HCT116 (cell line): ENCODE results near the gene CRHR1. TPM values are rescaled to one million over a fixed set of nuclear protein-coding genes. Genes with fewer than 3 reads are reported as not detected.

ENCODE experiments used
- ATAC-seq: fragments of 200-7000 bp; cut with Tn5 transposase; 2 replicates; pipeline ENCODE4 v1.9.1; 2020; ENCODE audit warnings: mild to moderate bottlenecking, moderate library complexity
- BruUV-seq: library from RNA; stranded (reverse); fragments of 400-500 nt; replicated peaks from 2 replicates; lab custom pipeline; 2021; lab: Mats Ljungman, UMichigan
- CTCF ChIA-PET: fragments of 300-600 bp; sonication (Branson Sonifier 250); formaldehyde crosslinking; loops from one replicate; lab custom pipeline; 2021; ENCODE audit warnings: antibody characterized with exemption; lab: Charles Lee
- POLR2A ChIA-PET: fragments of 300-600, 350-600 bp; sonication (Branson Sonifier 250); formaldehyde crosslinking; loops from one replicate; lab custom pipeline; 2021; ENCODE audit warnings: antibody characterized with exemption; lab: Charles Lee
- RAD21 ChIA-PET, 2 experiments: fragments of 300-600 bp; sonication (Branson Sonifier 250); formaldehyde crosslinking; loops; one replicate each; lab custom pipeline; 2023; ENCODE audit warnings: low total read pairs in 2 of 2; ENCODE audit not compliant: uncharacterized antibody in 2 of 2, unreplicated experiment in 2 of 2, low non-redundant PET in 1 of 2; lab: Charles Lee
- DNase-seq: peaks from one replicate; pipeline ENCODE4 v3.0.0-alpha.2; 2010; ENCODE audit warnings: low read depth, low spot score
- H2AFZ ChIP-seq: fragments of 200-600 bp; shearing (Covaris generic), sonication (generic); 2 replicates; pipeline ENCODE4 v1.6.1; 2017; ENCODE audit warnings: low read depth, mixed run types, mixed read lengths, antibody characterized with exemption, low read length; ENCODE audit not compliant: poor library complexity, severe bottlenecking
- H3K27ac ChIP-seq: 2 replicates; pipeline ENCODE4 v1.5.1; 2012; ENCODE audit warnings: low read depth, low read length
- H3K27me3 ChIP-seq: fragments of 200-600 bp; sonication (generic); 2 replicates; pipeline ENCODE4 v1.6.1; 2016; ENCODE audit warnings: mixed run types, low read length, mixed read lengths; ENCODE audit not compliant: insufficient read depth
- H3K36me3 ChIP-seq, 2 experiments: fragments of 200-500 bp in 1 of 2; fragments of 200-600 bp in 1 of 2; sonication (Bioruptor generic) in 1 of 2; sonication (generic) in 1 of 2; 2 replicates each; pipeline versions ENCODE4 v1.5.1 to v1.6.1; 2014 to 2016; ENCODE audit warnings: low read length in 2 of 2, inconsistent platforms in 1 of 2, mixed read lengths in 1 of 2, mixed run types in 1 of 2; ENCODE audit not compliant: insufficient read depth in 2 of 2, control insufficient read depth in 1 of 2
- H3K4me1 ChIP-seq, 2 experiments: fragments of 200-600 bp in 1 of 2; sonication (generic) in 1 of 2; 2 replicates each; pipeline versions ENCODE4 v1.5.1 to v1.6.1; 2012 to 2017; ENCODE audit warnings: low read length in 2 of 2, inconsistent platforms in 1 of 2, mild to moderate bottlenecking in 1 of 2, mixed read lengths in 1 of 2, mixed run types in 1 of 2, moderate library complexity in 1 of 2; ENCODE audit not compliant: insufficient read depth in 2 of 2, control insufficient read depth in 1 of 2
- H3K4me2 ChIP-seq: fragments of 200-600 bp; sonication (generic); 2 replicates; pipeline ENCODE4 v1.6.1; 2017; ENCODE audit warnings: mixed run types, low read length, mixed read lengths
- H3K4me3 ChIP-seq, 2 experiments: fragments of 200-600 bp in 1 of 2; sonication (generic) in 1 of 2; replicated peaks in 1 of 2; 2 replicates each; pipeline ENCODE4 v1.5.1; 2011 to 2016; ENCODE audit warnings: low read length in 2 of 2, control low read depth in 1 of 2, low read depth in 1 of 2, mild to moderate bottlenecking in 1 of 2, mixed read lengths in 1 of 2, mixed run types in 1 of 2
- H3K79me2 ChIP-seq: fragments of 200-600 bp; sonication (generic); 2 replicates; pipeline ENCODE4 v1.6.1; 2017; ENCODE audit warnings: mild to moderate bottlenecking, mixed run types, low read length, moderate library complexity, mixed read lengths; ENCODE audit not compliant: insufficient read depth
- H3K9ac ChIP-seq: fragments of 200-600 bp; sonication (generic); 2 replicates; pipeline ENCODE4 v1.6.1; 2016; ENCODE audit warnings: low read length, mixed read lengths
- H3K9me2 ChIP-seq: fragments of 200-600 bp; sonication (generic), shearing (Covaris generic); 2 replicates; pipeline ENCODE4 v1.6.1; 2017; ENCODE audit warnings: mixed run types, mild to moderate bottlenecking, moderate library complexity; ENCODE audit not compliant: insufficient read depth
- H3K9me3 ChIP-seq, 2 experiments: fragments of 200-500 bp in 1 of 2; fragments of 200-600 bp in 1 of 2; sonication (Bioruptor generic) in 1 of 2; sonication (generic) in 1 of 2; 2 replicates each; pipeline ENCODE4 v1.6.1; 2014 to 2017; ENCODE audit warnings: low read length in 2 of 2, mixed read lengths in 2 of 2, inconsistent platforms in 1 of 2, low read depth in 1 of 2, mild to moderate bottlenecking in 1 of 2, mixed run types in 1 of 2, moderate library complexity in 1 of 2; ENCODE audit not compliant: control insufficient read depth in 1 of 2, insufficient read depth in 1 of 2
- H4K20me1 ChIP-seq: fragments of 200-600 bp; sonication (generic), shearing (Covaris generic); 2 replicates; pipeline ENCODE4 v1.6.1; 2017; ENCODE audit warnings: mixed run types, mild to moderate bottlenecking, moderate library complexity; ENCODE audit not compliant: insufficient read depth
- ELF1 ChIP-seq: IDR thresholded peaks from 2 replicates; pipeline ENCODE4 v1.6.1; 2012; ENCODE audit warnings: low read depth, borderline replicate concordance
- EZH2 ChIP-seq: fragments of 200-600 bp; sonication (generic); IDR thresholded peaks from 2 replicates; pipeline ENCODE4 v1.6.1; 2017; ENCODE audit warnings: antibody characterized with exemption, mixed run types
- MAX ChIP-seq: IDR thresholded peaks from 2 replicates; pipeline ENCODE4 v1.6.1; 2012
- RAD21 ChIP-seq: IDR thresholded peaks from 2 replicates; pipeline ENCODE4 v1.6.1; 2012; ENCODE audit warnings: low read depth, mild to moderate bottlenecking
- SIN3A ChIP-seq: IDR thresholded peaks from 2 replicates; pipeline ENCODE4 v1.6.1; 2012; ENCODE audit warnings: low read depth
- SP1 ChIP-seq: IDR thresholded peaks from 2 replicates; pipeline ENCODE4 v1.6.1; 2012; ENCODE audit warnings: low read depth
- YY1 ChIP-seq: IDR thresholded peaks from 2 replicates; pipeline ENCODE4 v1.6.1; 2011; ENCODE audit warnings: low read length, low read depth, moderate library complexity, mild to moderate bottlenecking; ENCODE audit not compliant: insufficient replicate concordance; ENCODE audit errors: extremely low read depth
- intact Hi-C: fragments of 100-400 bp; cut with micrococcal nuclease; formaldehyde crosslinking; loops from 2 replicates; pipeline ENCODE4 v1.10.0; 2022
- total RNA-seq: library from RNA; stranded (reverse); gene quantifications from one replicate; pipeline ENCODE4 v1.2.1, GENCODE V29; 2021; ENCODE audit not compliant: unreplicated experiment

Gene CRHR1
- total RNA-seq, 1 experiment from 2014 or later: 0.12 TPM

- Histone ChIP-seq H3K27ac (no peak overlapping the region), H3K79me2 (no peaks in the 10 kb centered on the region), H4K20me1 (no peaks in the 10 kb centered on the region), H3K4me3 (no peak overlapping the region), H3K9me2 (no peaks in the 10 kb centered on the region), H3K4me1 (no peaks in the 10 kb centered on the region), H3K9me3 (no peaks in the 10 kb centered on the region), H2AFZ (no peak overlapping the region), H3K4me2 (no peak overlapping the region), H3K27me3 (peaks cover 4% of the 10 kb centered on the region; the same call in 1 of the 2 replicates), H3K36me3 (no peaks in the 10 kb centered on the region), H3K9ac (no peak overlapping the region)
- BruUV-seq: no TSS peak
- DNase-seq: peak; percentile 52
- peak; percentile 92 for ATAC-seq
- CTCF ChIA-PET: no interaction called here
- no peak for TF ChIP-seq SIN3A
- peak; percentile 85 for TF ChIP-seq YY1
- TF ChIP-seq MAX: peak; percentile 84
- RAD21 ChIA-PET: no interaction called here
- POLR2A ChIA-PET: no interaction called here
- intact Hi-C loops: no loop called here
Observed at GRCh38 chr17:45759761-45760160, 24.4 kb upstream of the CRHR1 start.

GRCh38 chr17:45761957-45762565 is 22.1 kb upstream of the CRHR1 start:
- Histone ChIP-seq H3K36me3 (no peaks in the 10 kb centered on the region), H3K27ac (no peak overlapping the region), H3K79me2 (no peaks in the 10 kb centered on the region), H3K9me2 (no peaks in the 10 kb centered on the region), H3K27me3 (no peaks in the 10 kb centered on the region), H3K4me2 (no peak overlapping the region), H2AFZ (no peak overlapping the region), H3K4me3 (no peak overlapping the region), H3K9ac (no peak overlapping the region), H4K20me1 (no peaks in the 10 kb centered on the region), H3K4me1 (no peaks in the 10 kb centered on the region), H3K9me3 (no peaks in the 10 kb centered on the region)
- POLR2A ChIA-PET: no interaction called here
- BruUV-seq: no TSS peak
- CTCF ChIA-PET: no interaction called here
- TF ChIP-seq RAD21 (no peak), EZH2 (no peak), SP1 (no peak), ELF1 (no peak)
- RAD21 ChIA-PET: no interaction called here
- no peak for ATAC-seq
- DNase-seq: no peak
- intact Hi-C loops: no loop called here
